Frontal cortex (tissue), 4 donors: ENCODE measurements around the gene ANKS1B. TPM values are rescaled to one million over a fixed set of nuclear protein-coding genes. Genes with fewer than 3 reads are reported as not detected.
"Not testable (repeated sequence)": the region's sequence is repeated elsewhere in the genome, so short reads cannot be mapped to it uniquely, and the experiment has no call there.

ENCODE experiments used
- DNase-seq, 2 donors: peaks; one replicate each; pipeline ENCODE4 v3.0.0; 2012; ENCODE audit warnings: low spot score in 2 of 2
- FAIRE-seq: peaks from 2 replicates; lab custom pipeline; 2012; peaks lifted over from hg19 to GRCh38; lab: Jason Lieb, UNC
- total RNA-seq: library from RNA; depleted of rRNA; stranded (reverse); fragments of >200 nt; gene quantifications from one replicate; pipeline ENCODE4 v1.2.3, GENCODE V29; 2014
- donor health status: control.
- donor health status: control.
- donor health status: control.

Gene ANKS1B
- total RNA-seq, 1 donor from 2014 or later: 329 TPM

GRCh38 chr12:98838231-98838647 is 1146.5 kb downstream of the ANKS1B start:
- FAIRE-seq (no peak), DNase-seq (no peak)

DNA sequence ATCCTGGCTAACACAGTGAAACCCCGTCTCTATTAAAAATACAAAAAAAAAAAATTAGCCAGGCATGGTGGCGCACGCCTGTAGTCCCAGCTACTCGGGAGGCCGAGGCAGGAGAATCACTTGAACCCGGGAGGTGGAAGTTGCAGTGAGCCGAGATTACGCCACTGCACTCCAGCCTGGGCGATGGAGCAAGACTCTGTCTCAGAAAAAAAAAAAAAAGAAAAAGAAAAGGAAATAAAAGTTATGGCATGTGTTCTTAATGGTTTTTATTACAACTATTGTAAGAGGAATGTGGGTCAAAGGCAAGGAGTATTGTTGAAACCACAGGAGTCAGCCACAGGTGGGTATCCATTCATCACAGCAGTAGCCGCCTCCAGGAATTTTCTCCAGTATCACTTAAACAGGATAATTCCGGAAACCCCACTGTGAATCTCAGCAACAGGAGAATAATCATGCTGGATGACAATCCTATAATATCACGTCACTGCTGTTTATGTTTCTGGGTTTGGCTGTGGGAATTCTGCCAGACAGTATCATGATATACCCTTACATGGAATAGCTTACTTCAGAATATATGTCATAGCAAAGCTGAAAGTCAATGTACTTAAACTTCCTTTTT is 1147.5 kb downstream of the ANKS1B start:
- not testable (repeated sequence) for FAIRE-seq, DNase-seq

DNA sequence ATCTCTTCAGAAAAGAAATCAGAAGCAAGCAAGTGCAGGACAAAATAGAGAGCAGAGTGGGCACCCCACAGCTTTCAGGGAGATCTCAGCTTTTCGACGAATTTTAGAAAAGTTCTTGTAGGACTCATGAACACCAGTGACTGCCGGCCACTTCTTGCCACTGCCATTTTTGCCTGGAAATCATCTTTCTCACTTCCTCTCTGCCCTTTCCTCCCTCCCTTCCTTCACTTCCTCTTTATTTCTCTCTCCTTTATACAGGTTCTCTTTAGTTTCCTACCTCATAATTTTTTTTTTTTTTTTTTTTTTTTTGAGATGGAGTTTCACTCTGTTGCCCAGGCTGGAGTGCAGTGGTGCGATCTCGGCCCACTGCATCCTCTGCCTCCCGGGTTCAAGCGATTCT is 1154.1 kb downstream of the ANKS1B start:
- DNase-seq (no peak), FAIRE-seq (no peak)

GRCh38 chr12:98828802-98829600 is 1155.7 kb downstream of the ANKS1B start:
- DNase-seq: no peak
- no peak for FAIRE-seq

GRCh38 chr12:98823012-98823411 is 1161.7 kb downstream of the ANKS1B start:
- FAIRE-seq: no peak

DNA sequence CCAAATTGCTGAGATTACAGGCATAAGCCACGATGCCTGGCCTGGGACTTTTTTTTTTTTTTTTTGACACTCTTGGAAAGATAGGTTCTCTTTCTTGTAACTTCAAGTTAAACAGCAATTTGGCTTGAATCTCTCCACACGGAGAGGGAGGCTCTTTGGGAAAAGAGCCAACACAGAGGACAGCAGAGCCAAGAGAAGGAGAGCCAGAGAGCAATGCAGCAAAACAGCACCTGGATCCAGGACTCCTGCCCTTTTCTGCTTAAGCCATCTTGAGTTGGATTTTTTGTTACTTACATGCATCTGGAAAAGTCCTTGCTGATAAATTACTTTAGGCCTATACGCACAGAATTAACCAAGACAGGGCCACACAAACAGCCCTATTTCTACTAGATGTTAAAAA is 1162.9 kb downstream of the ANKS1B start:
- no peak for DNase-seq

More at GRCh38 chr12:98823012-98823411, 1161.7 kb downstream of the ANKS1B start:
- DNase-seq: no peak

DNA sequence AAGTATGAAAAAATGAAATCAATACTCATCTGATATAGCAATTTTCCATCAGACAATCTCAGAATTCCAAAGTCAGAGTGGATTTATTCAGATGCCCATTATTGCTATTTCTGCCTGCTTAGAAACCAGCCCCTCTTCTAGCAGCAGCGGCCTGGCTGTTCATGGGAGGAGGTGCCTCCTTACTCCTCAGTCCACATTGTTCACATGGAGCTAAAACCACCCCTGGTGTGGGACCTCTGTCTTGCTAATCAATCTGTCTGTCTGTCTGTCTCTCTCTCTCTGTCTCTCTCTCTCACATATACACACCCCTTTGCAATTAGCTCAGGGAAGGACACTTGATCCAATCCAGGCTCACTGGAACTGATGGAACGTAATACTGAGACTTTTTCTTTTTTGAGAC is 1163.5 kb downstream of the ANKS1B start:
- DNase-seq (no peak), FAIRE-seq (no peak)

More for the DNA sequence above, 1162.9 kb downstream of the ANKS1B start:
- FAIRE-seq: no peak

DNA sequence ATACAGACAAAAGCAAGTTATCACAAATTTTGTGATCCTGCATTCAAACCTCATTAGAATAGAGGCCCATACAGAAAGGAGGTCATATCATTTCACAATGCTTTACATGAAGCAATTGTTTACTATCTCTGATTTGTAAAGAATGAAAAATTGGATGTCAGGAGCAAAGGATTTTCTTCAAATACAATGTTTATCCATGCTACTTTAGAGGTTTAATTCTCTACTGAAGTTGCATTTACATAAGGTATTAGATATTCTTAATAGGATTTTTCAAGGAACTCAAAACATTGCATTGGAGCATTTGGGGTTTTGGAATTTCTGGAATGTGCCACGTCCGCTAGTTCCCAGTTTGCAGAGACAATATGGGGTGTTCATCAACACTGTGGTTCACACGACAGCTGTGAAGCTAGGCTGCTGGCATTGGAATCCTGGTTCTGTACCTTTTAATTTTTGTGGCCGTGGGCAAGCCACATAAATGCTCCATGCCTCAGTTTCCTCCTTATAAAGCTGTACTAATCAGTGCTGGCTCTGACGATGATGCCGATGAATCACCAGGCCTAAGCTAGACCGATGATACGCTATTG is 1164.8 kb downstream of the ANKS1B start:
- DNase-seq (no peak), FAIRE-seq (no peak)

DNA sequence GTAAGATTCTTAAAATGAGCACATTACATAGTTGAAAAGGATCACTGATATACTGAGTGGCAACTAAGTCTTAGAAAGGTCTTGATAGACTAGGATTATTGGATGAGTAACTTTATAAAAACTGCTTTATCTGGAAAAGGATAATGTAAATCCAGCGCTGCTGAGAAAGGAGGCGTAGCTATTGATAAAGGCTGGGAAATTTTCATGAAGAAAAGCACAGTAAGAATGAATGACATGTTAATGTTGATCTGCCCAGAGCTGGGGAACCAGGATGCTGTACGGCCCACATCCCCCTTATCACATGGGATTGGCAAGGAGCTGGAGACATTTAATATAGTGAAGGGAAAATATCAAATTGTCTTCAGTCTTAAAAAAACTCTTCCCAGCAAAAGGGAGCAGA is 1165.7 kb downstream of the ANKS1B start:
- DNase-seq (no peak), FAIRE-seq (no peak)

GRCh38 chr12:98818239-98818638 is 1166.5 kb downstream of the ANKS1B start:
- no peak for FAIRE-seq
- no peak for DNase-seq

GRCh38 chr12:98817742-98818141 is 1167.0 kb downstream of the ANKS1B start:
- FAIRE-seq: no peak
- DNase-seq: no peak

GRCh38 chr12:98816720-98817119 is 1168.0 kb downstream of the ANKS1B start:
- no peak for FAIRE-seq
- DNase-seq: no peak

DNA sequence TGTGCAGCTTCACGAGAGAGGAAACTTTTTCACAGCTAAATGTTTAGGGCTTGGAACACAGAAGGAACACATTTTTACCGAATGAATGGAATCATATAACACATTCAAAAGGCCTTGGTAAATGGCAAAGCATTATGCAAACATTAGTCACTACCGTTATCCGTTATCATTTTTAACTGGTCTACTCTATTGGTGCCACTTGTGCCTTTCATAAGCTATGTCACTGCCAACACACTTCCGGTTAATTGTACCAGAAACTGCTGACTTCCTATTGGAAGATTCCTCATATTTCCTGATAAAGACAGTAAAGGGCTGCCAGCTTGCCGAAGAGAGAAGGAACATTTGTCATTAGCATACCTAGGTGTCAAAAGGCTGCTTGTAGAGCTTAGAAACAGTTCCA is 1170.5 kb downstream of the ANKS1B start:
- FAIRE-seq: no peak

DNA sequence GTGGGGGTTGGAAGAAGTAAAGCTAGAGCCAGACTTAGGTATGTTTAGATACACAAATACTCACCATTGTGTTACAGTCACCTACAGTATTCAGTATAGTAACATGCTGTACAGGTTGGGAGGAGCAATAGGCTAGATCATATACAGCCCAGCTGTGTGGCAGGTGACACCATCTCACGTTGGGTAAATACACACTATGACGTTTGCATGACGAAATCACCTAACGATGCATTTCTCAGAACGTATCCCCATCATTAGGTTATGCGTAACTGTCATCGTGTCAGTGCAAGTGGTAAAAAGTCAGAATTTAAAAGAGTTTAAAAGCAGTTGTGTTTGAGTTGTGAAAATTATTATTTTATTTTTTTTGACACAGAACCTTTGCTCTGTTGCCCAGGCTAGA is 1172.5 kb downstream of the ANKS1B start:
- DNase-seq: no peak
- FAIRE-seq: no peak

More for the DNA sequence above, 1170.5 kb downstream of the ANKS1B start:
- no peak for DNase-seq

GRCh38 chr12:98808243-98808875 is 1176.4 kb downstream of the ANKS1B start:
- DNase-seq (no peak), FAIRE-seq (no peak)

GRCh38 chr12:98807187-98807586 is 1177.5 kb downstream of the ANKS1B start:
- no peak for DNase-seq
- no peak for FAIRE-seq

- FAIRE-seq: no peak
- DNase-seq: no peak
Measured at GRCh38 chr12:98803468-98804209, 1181.1 kb downstream of the ANKS1B start.

GRCh38 chr12:98799822-98800221 is 1184.9 kb downstream of the ANKS1B start:
- FAIRE-seq (no peak), DNase-seq (no peak)

DNA sequence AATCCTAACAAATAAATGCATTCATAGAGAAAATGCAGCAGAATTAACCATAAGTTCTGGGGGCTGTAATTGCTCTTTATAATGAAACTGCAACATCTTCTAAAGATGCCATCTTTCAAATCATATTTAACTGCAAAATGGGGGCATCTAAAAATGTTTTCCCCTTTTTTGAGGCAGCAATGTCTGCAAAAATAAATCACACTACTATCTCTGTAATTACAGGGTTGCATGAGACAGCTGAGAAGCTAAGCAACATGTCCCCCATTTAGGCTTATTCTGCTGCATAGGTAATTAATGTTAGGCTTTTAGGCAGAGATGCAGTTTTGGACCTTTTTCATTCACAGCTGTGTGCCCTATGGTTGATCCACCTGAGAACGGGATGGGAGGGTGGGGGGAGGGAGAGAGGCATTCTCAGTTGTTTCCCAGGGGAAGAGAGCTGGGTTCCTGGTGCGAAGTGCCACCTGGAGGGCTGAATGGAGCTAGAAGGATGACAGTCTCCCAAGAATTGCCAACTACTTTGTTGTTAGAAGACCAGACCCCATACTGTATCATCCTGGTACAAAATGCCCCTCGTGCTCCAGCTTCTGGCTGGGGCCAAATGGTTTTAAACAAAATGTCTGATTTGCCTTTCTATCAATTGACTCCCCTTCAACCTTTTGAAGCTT is 1185.5 kb downstream of the ANKS1B start:
- FAIRE-seq (no peak), DNase-seq (no peak)
